ENCODE measurements around the gene PNPLA6. TPM values are rescaled to one million over a fixed set of nuclear protein-coding genes. Genes with fewer than 3 reads are reported as not detected.
A peak's percentile ranks its signal among the peaks of the same experiment; 100 is the strongest.

PNPLA6 gene
- polyA plus RNA-seq, 1 donor: 45.4 TPM

GRCh38 chr19:7502552-7502951 lies 33.0 kb upstream of the PNPLA6 start:
- H3K9me3 ChIP-seq (ENCODE audit: control insufficient read depth, low read depth, low read length): peaks cover 12% of the 10 kb centered on the region
- DNase-seq: no peak
- H3K27me3 ChIP-seq (ENCODE audit: control insufficient read depth, insufficient read depth, low read length): peaks cover 9% of the 10 kb centered on the region
- H3K27ac ChIP-seq (ENCODE audit: low read length): no peak overlapping the region
- no peaks in the 10 kb centered on the region for H3K36me3 ChIP-seq (ENCODE audit: control insufficient read depth, insufficient read depth, low read length)
- no CpG with 5 or more reads among the region's 2 CpGs for WGBS (ENCODE audit: insufficient coverage, low lambda C conversion rate)
- no peak overlapping the region for H3K4me3 ChIP-seq (ENCODE audit: low read length)
- peaks cover 15% of the 10 kb centered on the region for H3K4me1 ChIP-seq (ENCODE audit: control insufficient read depth, insufficient read depth, low read length)

GRCh38 chr19:7504684-7505083 lies 30.8 kb upstream of the PNPLA6 start:
- peaks cover 15% of the 10 kb centered on the region for H3K4me1 ChIP-seq (ENCODE audit: control insufficient read depth, insufficient read depth, low read length)
- H3K36me3 ChIP-seq (ENCODE audit: control insufficient read depth, insufficient read depth, low read length): no peaks in the 10 kb centered on the region
- DNase-seq: no peak
- no peak overlapping the region for H3K4me3 ChIP-seq (ENCODE audit: low read length)
- peaks cover 9% of the 10 kb centered on the region for H3K27me3 ChIP-seq (ENCODE audit: control insufficient read depth, insufficient read depth, low read length)
- H3K9me3 ChIP-seq (ENCODE audit: control insufficient read depth, low read depth, low read length): peaks cover 12% of the 10 kb centered on the region
- H3K27ac ChIP-seq (ENCODE audit: low read length): no peak overlapping the region
- no CpG with 5 or more reads among the region's 6 CpGs for WGBS (ENCODE audit: insufficient coverage, low lambda C conversion rate)

- peaks cover 9% of the 10 kb centered on the region for H3K27me3 ChIP-seq (ENCODE audit: control insufficient read depth, insufficient read depth, low read length)
- peaks cover 12% of the 10 kb centered on the region for H3K9me3 ChIP-seq (ENCODE audit: control insufficient read depth, low read depth, low read length)
- DNase-seq: no peak
- H3K27ac ChIP-seq (ENCODE audit: low read length): no peak overlapping the region
- H3K4me3 ChIP-seq (ENCODE audit: low read length): peak overlapping the region; percentile 21
- H3K4me1 ChIP-seq (ENCODE audit: control insufficient read depth, insufficient read depth, low read length): peaks cover 15% of the 10 kb centered on the region
- no CpG with 5 or more reads among the region's 19 CpGs for WGBS (ENCODE audit: insufficient coverage, low lambda C conversion rate)
- no peaks in the 10 kb centered on the region for H3K36me3 ChIP-seq (ENCODE audit: control insufficient read depth, insufficient read depth, low read length)
Measured at GRCh38 chr19:7505288-7505681, 30.2 kb upstream of the PNPLA6 start.

GRCh38 chr19:7505682-7506384 lies 29.7 kb upstream of the PNPLA6 start:
- peak overlapping the region; percentile 21 for H3K4me3 ChIP-seq (ENCODE audit: low read length)

GRCh38 chr19:7506385-7507328 lies 28.9 kb upstream of the PNPLA6 start:
- Histone ChIP-seq H3K27ac (ENCODE audit: low read length) (no peak overlapping the region), H3K4me3 (ENCODE audit: low read length) (no peak overlapping the region), H3K4me1 (ENCODE audit: control insufficient read depth, insufficient read depth, low read length) (peaks cover 12% of the 10 kb centered on the region), H3K27me3 (ENCODE audit: control insufficient read depth, insufficient read depth, low read length) (peaks cover 2% of the 10 kb centered on the region), H3K36me3 (ENCODE audit: control insufficient read depth, insufficient read depth, low read length) (no peaks in the 10 kb centered on the region), H3K9me3 (ENCODE audit: control insufficient read depth, low read depth, low read length) (peaks cover 8% of the 10 kb centered on the region)
- peak; percentile 82 to 86 for DNase-seq
- WGBS (ENCODE audit: insufficient coverage, low lambda C conversion rate): 0% methylated on average over 1 of the region's 20 CpGs

More at GRCh38 chr19:7505682-7506384, 29.7 kb upstream of the PNPLA6 start:
- peak in 1 of 2 donors; percentile 63 for DNase-seq
- H3K27me3 ChIP-seq (ENCODE audit: control insufficient read depth, insufficient read depth, low read length): peaks cover 5% of the 10 kb centered on the region
- WGBS (ENCODE audit: insufficient coverage, low lambda C conversion rate): no CpG with 5 or more reads among the region's 33 CpGs
- peaks cover 12% of the 10 kb centered on the region for H3K4me1 ChIP-seq (ENCODE audit: control insufficient read depth, insufficient read depth, low read length)
- peaks cover 8% of the 10 kb centered on the region for H3K9me3 ChIP-seq (ENCODE audit: control insufficient read depth, low read depth, low read length)
- no peaks in the 10 kb centered on the region for H3K36me3 ChIP-seq (ENCODE audit: control insufficient read depth, insufficient read depth, low read length)
- no peak overlapping the region for H3K27ac ChIP-seq (ENCODE audit: low read length)

- H3K36me3 ChIP-seq (ENCODE audit: control insufficient read depth, insufficient read depth, low read length): no peaks in the 10 kb centered on the region
- peak in 1 of 2 donors; percentile 40 for DNase-seq
- WGBS (ENCODE audit: insufficient coverage, low lambda C conversion rate): 60% methylated on average over 2 of the region's 11 CpGs
- peaks cover 2% of the 10 kb centered on the region for H3K27me3 ChIP-seq (ENCODE audit: control insufficient read depth, insufficient read depth, low read length)
- H3K9me3 ChIP-seq (ENCODE audit: control insufficient read depth, low read depth, low read length): peaks cover 8% of the 10 kb centered on the region
- no peak overlapping the region for H3K4me3 ChIP-seq (ENCODE audit: low read length)
- peaks cover 12% of the 10 kb centered on the region for H3K4me1 ChIP-seq (ENCODE audit: control insufficient read depth, insufficient read depth, low read length)
- no peak overlapping the region for H3K27ac ChIP-seq (ENCODE audit: low read length)
Measured at GRCh38 chr19:7507884-7508283, 27.6 kb upstream of the PNPLA6 start.

GRCh38 chr19:7509625-7510024 lies 25.9 kb upstream of the PNPLA6 start:
- Histone ChIP-seq H3K4me3 (ENCODE audit: low read length) (no peak overlapping the region), H3K27ac (ENCODE audit: low read length) (no peak overlapping the region), H3K4me1 (ENCODE audit: control insufficient read depth, insufficient read depth, low read length) (peaks cover 11% of the 10 kb centered on the region), H3K9me3 (ENCODE audit: control insufficient read depth, low read depth, low read length) (peaks cover 8% of the 10 kb centered on the region), H3K36me3 (ENCODE audit: control insufficient read depth, insufficient read depth, low read length) (no peaks in the 10 kb centered on the region), H3K27me3 (ENCODE audit: control insufficient read depth, insufficient read depth, low read length) (no peaks in the 10 kb centered on the region)
- WGBS (ENCODE audit: insufficient coverage, low lambda C conversion rate): no CpG with 5 or more reads among the region's 3 CpGs
- DNase-seq: no peak

- peaks cover 16% of the 10 kb centered on the region for H3K4me1 ChIP-seq (ENCODE audit: control insufficient read depth, insufficient read depth, low read length)
- H3K36me3 ChIP-seq (ENCODE audit: control insufficient read depth, insufficient read depth, low read length): no peaks in the 10 kb centered on the region
- H3K27me3 ChIP-seq (ENCODE audit: control insufficient read depth, insufficient read depth, low read length): no peaks in the 10 kb centered on the region
- WGBS (ENCODE audit: insufficient coverage, low lambda C conversion rate): 30% methylated on average over 2 of the region's 6 CpGs
- H3K4me3 ChIP-seq (ENCODE audit: low read length): no peak overlapping the region
- no peaks in the 10 kb centered on the region for H3K9me3 ChIP-seq (ENCODE audit: control insufficient read depth, low read depth, low read length)
- no peak overlapping the region for H3K27ac ChIP-seq (ENCODE audit: low read length)
- no peak for DNase-seq
Measured at GRCh38 chr19:7512400-7512851, 23.1 kb upstream of the PNPLA6 start.

GRCh38 chr19:7513809-7514642 lies 21.5 kb upstream of the PNPLA6 start:
- DNase-seq: no peak
- H3K4me1 ChIP-seq (ENCODE audit: control insufficient read depth, insufficient read depth, low read length): peaks cover 16% of the 10 kb centered on the region
- H3K27ac ChIP-seq (ENCODE audit: low read length): no peak overlapping the region
- H3K4me3 ChIP-seq (ENCODE audit: low read length): no peak overlapping the region
- WGBS (ENCODE audit: insufficient coverage, low lambda C conversion rate): 87% methylated on average over 3 of the region's 5 CpGs
- no peaks in the 10 kb centered on the region for H3K27me3 ChIP-seq (ENCODE audit: control insufficient read depth, insufficient read depth, low read length)
- no peaks in the 10 kb centered on the region for H3K9me3 ChIP-seq (ENCODE audit: control insufficient read depth, low read depth, low read length)
- peaks cover 2% of the 10 kb centered on the region for H3K36me3 ChIP-seq (ENCODE audit: control insufficient read depth, insufficient read depth, low read length)
